ENCODE measurements around the gene FKBP8.

Gene FKBP8

DNA sequence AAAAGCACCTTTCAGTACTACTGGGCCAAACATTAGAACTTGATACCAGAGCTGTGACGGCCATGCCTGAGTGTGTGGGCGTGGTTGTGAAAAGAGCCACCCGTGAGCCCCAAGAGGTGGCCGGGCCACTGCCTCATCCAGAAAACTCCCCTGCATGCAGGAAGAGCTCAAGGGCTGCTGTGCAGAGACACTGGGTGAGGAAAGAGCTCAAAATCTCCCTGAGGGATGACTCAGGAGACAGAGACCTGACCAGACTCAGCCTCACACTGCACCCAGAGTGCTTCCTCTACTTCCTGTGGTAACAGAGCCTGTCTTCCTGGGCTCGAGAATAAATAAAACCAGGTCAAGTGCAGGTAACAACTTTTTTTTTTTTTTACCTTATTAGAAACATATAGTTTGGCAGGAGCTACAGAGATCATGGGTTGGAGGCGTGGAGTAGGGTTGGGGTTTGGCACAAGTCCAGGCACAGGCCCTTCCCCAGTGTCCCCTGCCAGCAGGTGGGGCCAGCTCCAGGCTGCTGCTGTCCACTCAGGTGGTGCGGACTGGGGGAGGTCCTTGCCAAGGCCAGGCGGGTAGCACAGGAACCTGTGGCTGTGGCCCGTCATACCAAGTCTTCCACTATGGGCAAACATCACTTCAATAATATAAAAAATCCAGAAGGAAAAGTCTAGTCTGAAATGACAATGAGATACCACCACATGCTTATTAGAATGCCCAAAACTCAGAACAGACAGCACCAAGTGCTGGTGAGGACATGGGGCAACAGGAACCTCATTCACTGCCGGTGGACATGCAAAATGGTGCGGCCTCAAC, 47.0 kb downstream of the FKBP8 start:
- TF ChIP-seq, protein P1, sequence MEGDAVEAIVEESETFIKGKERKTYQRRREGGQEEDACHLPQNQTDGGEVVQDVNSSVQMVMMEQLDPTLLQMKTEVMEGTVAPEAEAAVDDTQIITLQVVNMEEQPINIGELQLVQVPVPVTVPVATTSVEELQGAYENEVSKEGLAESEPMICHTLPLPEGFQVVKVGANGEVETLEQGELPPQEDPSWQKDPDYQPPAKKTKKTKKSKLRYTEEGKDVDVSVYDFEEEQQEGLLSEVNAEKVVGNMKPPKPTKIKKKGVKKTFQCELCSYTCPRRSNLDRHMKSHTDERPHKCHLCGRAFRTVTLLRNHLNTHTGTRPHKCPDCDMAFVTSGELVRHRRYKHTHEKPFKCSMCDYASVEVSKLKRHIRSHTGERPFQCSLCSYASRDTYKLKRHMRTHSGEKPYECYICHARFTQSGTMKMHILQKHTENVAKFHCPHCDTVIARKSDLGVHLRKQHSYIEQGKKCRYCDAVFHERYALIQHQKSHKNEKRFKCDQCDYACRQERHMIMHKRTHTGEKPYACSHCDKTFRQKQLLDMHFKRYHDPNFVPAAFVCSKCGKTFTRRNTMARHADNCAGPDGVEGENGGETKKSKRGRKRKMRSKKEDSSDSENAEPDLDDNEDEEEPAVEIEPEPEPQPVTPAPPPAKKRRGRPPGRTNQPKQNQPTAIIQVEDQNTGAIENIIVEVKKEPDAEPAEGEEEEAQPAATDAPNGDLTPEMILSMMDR (IDR thresholded peaks at IDR 0.05; ENCODE audit: low read depth, low read length, missing control alignments) = no peak
- DNase-seq (ENCODE audit: extremely low read depth, low read depth) = no peak
- H3K4me3 ChIP-seq (replicated peaks; ENCODE audit: low read depth, low read length) = no peak overlapping the region

GRCh38 chr19:18495204-18495911, 48.0 kb downstream of the FKBP8 start:
- H3K4me3 ChIP-seq (replicated peaks; ENCODE audit: low read depth, low read length) = no peak overlapping the region
- DNase-seq (ENCODE audit: extremely low read depth, low read depth) = no peak
- TF ChIP-seq, protein P1 (IDR thresholded peaks at IDR 0.05; ENCODE audit: low read depth, low read length, missing control alignments) = no peak

GRCh38 chr19:18494267-18494607, 49.1 kb downstream of the FKBP8 start:
- no peak overlapping the region for H3K4me3 ChIP-seq (replicated peaks; ENCODE audit: low read depth, low read length)
- no peak for DNase-seq (ENCODE audit: extremely low read depth, low read depth)
- TF ChIP-seq, protein P1 (IDR thresholded peaks at IDR 0.05; ENCODE audit: low read depth, low read length, missing control alignments) = no peak

GRCh38 chr19:18493440-18494266, 49.7 kb downstream of the FKBP8 start:
- TF ChIP-seq, protein P1 (IDR thresholded peaks at IDR 0.05; ENCODE audit: low read depth, low read length, missing control alignments) = no peak
- DNase-seq (ENCODE audit: extremely low read depth, low read depth) = no peak
- H3K4me3 ChIP-seq (replicated peaks; ENCODE audit: low read depth, low read length) = no peak overlapping the region

DNA sequence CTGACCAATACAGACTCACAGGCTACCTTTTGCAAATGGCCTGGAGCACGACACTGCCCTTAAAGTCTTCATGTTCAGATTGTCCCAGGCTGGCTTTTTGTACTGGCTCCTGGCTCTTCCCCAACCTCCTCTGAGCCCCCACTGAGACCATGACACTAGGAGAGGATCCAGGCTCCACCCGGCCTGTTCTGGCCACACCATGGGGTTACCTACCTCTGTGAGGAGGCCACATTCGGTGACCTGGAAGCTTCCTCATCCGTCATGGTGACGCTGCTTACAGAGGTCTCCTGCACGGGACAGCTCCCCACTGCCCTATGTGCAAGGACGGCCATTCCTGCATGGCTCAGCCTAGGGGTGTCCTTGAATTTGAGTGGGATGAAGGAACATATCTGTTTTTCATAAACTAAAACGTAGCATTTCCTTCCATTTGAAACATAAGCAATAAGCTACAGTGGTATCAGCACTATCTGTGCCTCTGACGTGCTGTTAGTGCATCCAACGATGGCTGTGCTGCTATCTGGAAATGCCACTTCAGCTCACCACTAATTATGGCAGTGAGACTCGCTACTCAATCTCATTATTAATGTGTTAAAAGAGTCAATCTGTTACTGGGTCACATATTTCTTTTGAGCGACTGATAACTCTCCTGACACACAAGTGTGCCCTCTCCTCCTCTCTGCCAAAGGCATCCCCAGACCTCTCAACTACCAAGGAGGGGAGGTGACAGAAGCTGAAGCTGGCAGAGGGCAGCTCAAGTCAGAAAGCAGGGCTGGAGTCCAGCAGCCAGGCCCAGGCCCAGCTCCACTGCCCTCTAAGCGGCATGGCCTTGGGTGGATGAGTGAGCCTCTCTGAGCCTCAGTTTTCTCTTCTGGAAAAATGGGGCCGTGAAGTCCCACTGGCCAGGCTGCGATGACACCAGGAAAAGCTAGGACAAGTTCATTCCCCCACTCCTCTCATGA, 51.1 kb downstream of the FKBP8 start:
- TF ChIP-seq, protein P1 (IDR thresholded peaks at IDR 0.05; ENCODE audit: low read depth, low read length, missing control alignments) = no peak
- H3K4me3 ChIP-seq (replicated peaks; ENCODE audit: low read depth, low read length) = no peak overlapping the region
- DNase-seq (ENCODE audit: extremely low read depth, low read depth) = no peak

- TF ChIP-seq, protein P1 (IDR thresholded peaks at IDR 0.05; ENCODE audit: low read depth, low read length, missing control alignments) = no peak
- DNase-seq (ENCODE audit: extremely low read depth, low read depth) = no peak
Observed at GRCh38 chr19:18490728-18491127, 52.6 kb downstream of the FKBP8 start.

More at GRCh38 chr19:18490728-18491127, 52.6 kb downstream of the FKBP8 start:
- no peak overlapping the region for H3K4me3 ChIP-seq (replicated peaks; ENCODE audit: low read depth, low read length)

All from HFF-Myc (cell line).